SK-N-SH (cell line): ENCODE results near the gene GATAD2A. TPM values are rescaled to one million over a fixed set of nuclear protein-coding genes. Genes with fewer than 3 reads are reported as not detected.

Source experiments
- CTCF ChIA-PET: fragments of 300-600, 350-600 bp; formaldehyde crosslinking; extraction: SDS; loops from one replicate; lab custom pipeline; 2021; lab: Yijun Ruan, JAX
- POLR2A ChIA-PET: fragments of 350-600 bp; sonication (Branson Sonifier 250); formaldehyde crosslinking; extraction: SDS; loops from one replicate; lab custom pipeline; 2020; ENCODE audit warnings: antibody characterized with exemption, inconsistent platforms; lab: Yijun Ruan, JAX
- DNase-seq: peaks from one replicate; pipeline ENCODE4 v3.0.0; 2012
- H2AFZ ChIP-seq: fragments of 200-600 bp; sonication (generic); 2 replicates; pipeline ENCODE4 v1.8.1; 2016; ENCODE audit warnings: antibody characterized with exemption, mild to moderate bottlenecking, low read depth
- H3F3A ChIP-seq: fragments of 200-600 bp; sonication (generic); replicated peaks from 2 replicates; pipeline ENCODE3; 2016; ENCODE audit warnings: antibody characterized with exemption, mild to moderate bottlenecking; ENCODE audit not compliant: insufficient read depth
- H3K27ac ChIP-seq, 2 experiments: fragments of 200-500 bp in 1 of 2; fragments of 200-600 bp in 1 of 2; sonication (Bioruptor generic) in 1 of 2; sonication (generic), shearing (Covaris generic) in 1 of 2; 2 replicates each; pipeline versions ENCODE4 v1.5.1 to v1.6.1; 2014 to 2016; ENCODE audit warnings: low read depth in 2 of 2, inconsistent platforms in 1 of 2, low read length in 1 of 2, mild to moderate bottlenecking in 1 of 2, mixed read lengths in 1 of 2
- H3K27me3 ChIP-seq: fragments of 200-600 bp; sonication (generic), shearing (Covaris generic); 2 replicates; pipeline ENCODE4 v1.6.1; 2016; ENCODE audit warnings: mixed run types; ENCODE audit not compliant: insufficient read depth
- H3K36me3 ChIP-seq, 2 experiments: fragments of 200-500 bp in 1 of 2; fragments of 200-600 bp in 1 of 2; sonication (Bioruptor generic) in 1 of 2; sonication (generic) in 1 of 2; replicated peaks in 1 of 2; 2 replicates each; pipeline versions ENCODE3 to v1.5.1; 2014 to 2016; ENCODE audit warnings: low read length in 1 of 2, mild to moderate bottlenecking in 1 of 2; ENCODE audit not compliant: insufficient read depth in 2 of 2, control insufficient read depth in 1 of 2
- H3K4me1 ChIP-seq, 2 experiments: fragments of 200-500 bp in 1 of 2; fragments of 200-600 bp in 1 of 2; sonication (Bioruptor generic) in 1 of 2; sonication (generic), shearing (Covaris generic) in 1 of 2; 2 replicates each; pipeline versions ENCODE4 v1.5.1 to v1.6.1; 2014 to 2016; ENCODE audit warnings: low read depth in 1 of 2, low read length in 1 of 2, mixed run types in 1 of 2; ENCODE audit not compliant: insufficient read depth in 2 of 2, control insufficient read depth in 1 of 2
- H3K4me2 ChIP-seq: fragments of 200-600 bp; sonication (generic), shearing (Covaris generic); 2 replicates; pipeline ENCODE4 v1.6.1; 2017; ENCODE audit warnings: mixed run types
- H3K4me3 ChIP-seq, 2 experiments: fragments of 200-500 bp in 1 of 2; fragments of 200-600 bp in 1 of 2; sonication (Bioruptor generic) in 1 of 2; sonication (generic), shearing (Covaris generic) in 1 of 2; 2 replicates each; pipeline versions ENCODE4 v1.5.1 to v1.8.1; 2014 to 2016; ENCODE audit warnings: low read depth in 2 of 2, inconsistent platforms in 1 of 2, low read length in 1 of 2, mild to moderate bottlenecking in 1 of 2, mixed read lengths in 1 of 2, moderate library complexity in 1 of 2
- H3K79me2 ChIP-seq: fragments of 200-600 bp; sonication (generic); 2 replicates; pipeline ENCODE4 v1.8.1; 2017; ENCODE audit warnings: mild to moderate bottlenecking; ENCODE audit not compliant: insufficient read depth
- H3K9ac ChIP-seq: fragments of 200-600 bp; sonication (generic); 2 replicates; pipeline ENCODE4 v1.6.1; 2017; ENCODE audit warnings: mixed run types
- H3K9me2 ChIP-seq: fragments of 200-600 bp; sonication (generic); 2 replicates; pipeline ENCODE4 v1.6.1; 2017; ENCODE audit warnings: mixed run types
- H3K9me3 ChIP-seq: fragments of 200-600 bp; sonication (generic); 2 replicates; pipeline ENCODE4 v1.6.1; 2017; ENCODE audit warnings: mixed run types, mild to moderate bottlenecking, moderate library complexity
- H4K20me1 ChIP-seq: fragments of 200-600 bp; sonication (generic); 2 replicates; pipeline ENCODE4 v1.6.1; 2017; ENCODE audit warnings: mild to moderate bottlenecking, mixed run types; ENCODE audit not compliant: insufficient read depth
- CHD2 ChIP-seq: fragments of 150-350 bp; IDR thresholded peaks from 2 replicates; pipeline ENCODE4 v1.6.1; 2018; ENCODE audit warnings: low read length; ENCODE audit not compliant: partially characterized antibody
- ELF1 ChIP-seq: IDR thresholded peaks from 2 replicates; pipeline ENCODE4 v1.4.0; 2012
- EZH2phosphoT487 ChIP-seq: fragments of 200-600 bp; sonication (generic); IDR thresholded peaks from 2 replicates; pipeline ENCODE4 v1.6.1; 2017; ENCODE audit warnings: low read depth, mixed run types, mild to moderate bottlenecking, antibody characterized with exemption, moderate library complexity, borderline replicate concordance
- FOXJ3 ChIP-seq: sonication (generic); formaldehyde crosslinking; IDR thresholded peaks from 2 replicates; pipeline ENCODE4 v1.5.1; 2020; ENCODE audit warnings: mild to moderate bottlenecking, missing genetic modification reagents
- GATA2 ChIP-seq: sonication (generic); formaldehyde crosslinking; IDR thresholded peaks from 2 replicates; pipeline ENCODE4 v1.5.0; 2020; ENCODE audit warnings: mild to moderate bottlenecking, missing genetic modification reagents
- JUND ChIP-seq: IDR thresholded peaks from 2 replicates; pipeline ENCODE4 v1.4.0; 2012
- MAX ChIP-seq: IDR thresholded peaks from 2 replicates; pipeline ENCODE4 v1.4.0; 2012; ENCODE audit warnings: low read depth
- MXI1 ChIP-seq: IDR thresholded peaks from 2 replicates; pipeline ENCODE4 v1.6.1; 2012; ENCODE audit warnings: mild to moderate bottlenecking, low read depth, low read length, improper control_type of control experiment
- NRF1 ChIP-seq: IDR thresholded peaks from 2 replicates; pipeline ENCODE4 v1.6.1; 2012; ENCODE audit warnings: low read depth, mild to moderate bottlenecking, low read length
- POLR2AphosphoS5 ChIP-seq: IDR thresholded peaks from 2 replicates; pipeline ENCODE4 v1.6.1; 2012; ENCODE audit warnings: low read depth, low read length
- RAD21 ChIP-seq: IDR thresholded peaks from 2 replicates; pipeline ENCODE4 v1.6.1; 2012; ENCODE audit warnings: mild to moderate bottlenecking, low read length
- RCOR1 ChIP-seq: fragments of 150-350 bp; IDR thresholded peaks from 2 replicates; pipeline ENCODE4 v1.6.1; 2017; ENCODE audit warnings: antibody characterized with exemption, low read length
- TAF1 ChIP-seq: IDR thresholded peaks from 2 replicates; pipeline ENCODE4 v1.6.1; 2012; ENCODE audit warnings: low read depth, mild to moderate bottlenecking, low read length, moderate library complexity, borderline replicate concordance
- TCF12 ChIP-seq: IDR thresholded peaks from 2 replicates; pipeline ENCODE4 v1.4.0; 2012
- USF1 ChIP-seq: IDR thresholded peaks from 2 replicates; pipeline ENCODE4 v1.4.0; 2012; ENCODE audit warnings: low read depth, borderline replicate concordance
- YY1 ChIP-seq: IDR thresholded peaks from 2 replicates; pipeline ENCODE4 v1.4.0; 2012; ENCODE audit warnings: low read depth, mild to moderate bottlenecking
- ZBTB33 ChIP-seq: IDR thresholded peaks from 2 replicates; pipeline ENCODE4 v1.4.0; 2012; ENCODE audit warnings: low read depth, borderline replicate concordance
- whole genome bisulfite sequencing: methylation state at CpG from one replicate; pipeline ENCODE4 v1.1.6; 2017; ENCODE audit warnings: low lambda C conversion rate; 5-methylcytosine and 5-hydroxymethylcytosine counted together
- polyA plus RNA-seq, 3 experiments: library from polyadenylated mRNA; depleted of rRNA; stranded (reverse); fragments of >200 nt; gene quantifications; 2 replicates each; pipeline ENCODE4 v1.2.3, GENCODE V29; 2012

Gene GATAD2A
- polyA plus RNA-seq, 1 of the 3 experiments (the other 2 are of a cell fraction): 36.6 TPM

- Histone ChIP-seq H4K20me1 (peaks cover 6% of the 10 kb centered on the region; the same call in 1 of the 2 replicates), H3K27ac (peak within 1 kb of the TSS; percentile 50 to 80), H3F3A (peaks cover 3% of the 10 kb centered on the region), H2AFZ (peak within 1 kb of the TSS; percentile 79), H3K36me3 (peaks cover 9% of the 10 kb centered on the region in 2 experiments), H3K27me3 (no peaks in the 10 kb centered on the region), H3K9me3 (no peaks in the 10 kb centered on the region), H3K4me2 (peak within 1 kb of the TSS; percentile 88), H3K9ac (peak within 1 kb of the TSS; percentile 84), H3K9me2 (no peaks in the 10 kb centered on the region)
- ChIA-PET POLR2A (interaction anchor here (1.2 to 2.1 kb wide), 6 partner anchors 8 to 154 kb away, joined by 3 to 15 read pairs (median 4); partner anchors contain the start of gene YJEFN3), CTCF (interaction anchor here (0.7 to 3.1 kb wide), 6 partner anchors 17 to 148 kb away, joined by 3 to 38 read pairs (median 4); partner anchors contain the start of gene GMIP)
- no peak for DNase-seq
- WGBS: 97% methylated on average over 22 of the region's 74 CpGs
- no peak for TF ChIP-seq NRF1
- no peak for TF ChIP-seq RCOR1
- TF ChIP-seq, all 33 proteins: peak for 0
- H3K4me3 ChIP-seq: peak within 1 kb of the TSS; percentile 65 to 95
- peaks cover 0 to 11% of the 10 kb centered on the region in 2 experiments; a peak in 1 of 4 replicates for H3K4me1 ChIP-seq
- peaks cover 40% of the 10 kb centered on the region for H3K79me2 ChIP-seq
Measured at GRCh38 chr19:19514881-19515641, 109.6 kb downstream of the GATAD2A start, which contains the start of gene TSSK6. TSSK6 (minus strand) TSS chr19:19515548; CDS start chr19:19515427, 121 bp downstream.

- Histone ChIP-seq H2AFZ (peak within 1 kb of the TSS; percentile 79), H3F3A (peaks cover 3% of the 10 kb centered on the region), H4K20me1 (peaks cover 14% of the 10 kb centered on the region; the same call in 1 of the 2 replicates), H3K4me1 (peaks cover 0 to 11% of the 10 kb centered on the region in 2 experiments; a peak in 1 of 4 replicates), H3K9me2 (no peaks in the 10 kb centered on the region), H3K79me2 (peaks cover 48% of the 10 kb centered on the region), H3K9me3 (no peaks in the 10 kb centered on the region), H3K27me3 (no peaks in the 10 kb centered on the region), H3K27ac (peak within 1 kb of the TSS; percentile 50 to 80), H3K36me3 (peaks cover 14 to 17% of the 10 kb centered on the region in 2 experiments), H3K9ac (peak within 1 kb of the TSS; percentile 84), H3K4me2 (peak within 1 kb of the TSS; percentile 88), H3K4me3 (peak within 1 kb of the TSS; percentile 65 to 95)
- DNase-seq: peak; percentile 93
- 8% methylated on average over 29 of the region's 61 CpGs for WGBS
- POLR2A ChIA-PET: interaction anchor here (0.6 to 2.1 kb wide), 10 partner anchors 9 to 155 kb away, joined by 3 to 15 read pairs (median 4); partner anchors contain the start of genes GATAD2A and YJEFN3
- CTCF ChIA-PET: interaction anchor here (0.6 to 3.1 kb wide), 11 partner anchors 10 to 152 kb away, joined by 3 to 38 read pairs (median 4); partner anchors contain the start of genes GMIP and YJEFN3
- TF ChIP-seq RAD21 (no peak), JUND (no peak), ZBTB33 (0 out of 2 replicates have a peak, but pooled peaks have one; percentile 46), TAF1 (peak; percentile 96), MXI1 (peak; percentile 82), MAX (peak; percentile 92), GATA2 (CRISPR knock-in tag) (no peak), POLR2AphosphoS5 (peak; percentile 97), EZH2phosphoT487 (no peak), ELF1 (peak; percentile 100), RCOR1 (no peak), FOXJ3 (CRISPR knock-in tag) (no peak), YY1 (peak; percentile 99), TCF12 (peak; percentile 19; the same call in 1 of the 2 replicates), USF1 (no peak), CHD2 (peak; percentile 84)
Measured at GRCh38 chr19:19515642-19516519, 110.4 kb downstream of the GATAD2A start, which contains the start of gene NDUFA13. NDUFA13 (plus strand) TSS chr19:19516225; CDS start chr19:19516239, 14 bp downstream.
